SK-N-SH (cell line): ENCODE data around the gene BLOC1S3.

Source experiments
- EZH2phosphoT487 ChIP-seq: fragments of 200-600 bp; sonication (generic); IDR thresholded peaks from 2 replicates; pipeline ENCODE4 v1.6.1; 2017; ENCODE audit warnings: low read depth, mixed run types, mild to moderate bottlenecking, antibody characterized with exemption, moderate library complexity, borderline replicate concordance
- MEF2A ChIP-seq: IDR thresholded peaks from 2 replicates; pipeline ENCODE4 v1.4.0; 2012; ENCODE audit warnings: low read depth, borderline replicate concordance
- POLR2AphosphoS5 ChIP-seq: IDR thresholded peaks from 2 replicates; pipeline ENCODE4 v1.6.1; 2012; ENCODE audit warnings: low read depth, low read length
- RFX5 ChIP-seq: IDR thresholded peaks from 2 replicates; pipeline ENCODE4 v1.6.1; 2012; ENCODE audit warnings: mild to moderate bottlenecking, improper control_type of control experiment, low read length
- SIN3A ChIP-seq: IDR thresholded peaks from 2 replicates; pipeline ENCODE4 v1.6.1; 2012; ENCODE audit warnings: low read depth, mild to moderate bottlenecking, low read length, moderate library complexity, borderline replicate concordance
- TAF1 ChIP-seq: IDR thresholded peaks from 2 replicates; pipeline ENCODE4 v1.6.1; 2012; ENCODE audit warnings: low read depth, mild to moderate bottlenecking, low read length, moderate library complexity, borderline replicate concordance
- TF ChIP-seq, protein P1 (sequence below): IDR thresholded peaks from 2 replicates; pipeline ENCODE4 v1.6.1; 2012; ENCODE audit warnings: mild to moderate bottlenecking, low read depth, low read length, moderate library complexity
- TF ChIP-seq, protein P2 (sequence below): IDR thresholded peaks from 2 replicates; pipeline ENCODE4 v1.4.0; 2012; ENCODE audit warnings: low read depth
- TF ChIP-seq, protein P3 (sequence below): fragments of 200-600 bp; sonication (generic); IDR thresholded peaks from 2 replicates; pipeline ENCODE4 v1.6.1; 2017; ENCODE audit warnings: antibody characterized with exemption, mild to moderate bottlenecking, moderate library complexity

DNA sequence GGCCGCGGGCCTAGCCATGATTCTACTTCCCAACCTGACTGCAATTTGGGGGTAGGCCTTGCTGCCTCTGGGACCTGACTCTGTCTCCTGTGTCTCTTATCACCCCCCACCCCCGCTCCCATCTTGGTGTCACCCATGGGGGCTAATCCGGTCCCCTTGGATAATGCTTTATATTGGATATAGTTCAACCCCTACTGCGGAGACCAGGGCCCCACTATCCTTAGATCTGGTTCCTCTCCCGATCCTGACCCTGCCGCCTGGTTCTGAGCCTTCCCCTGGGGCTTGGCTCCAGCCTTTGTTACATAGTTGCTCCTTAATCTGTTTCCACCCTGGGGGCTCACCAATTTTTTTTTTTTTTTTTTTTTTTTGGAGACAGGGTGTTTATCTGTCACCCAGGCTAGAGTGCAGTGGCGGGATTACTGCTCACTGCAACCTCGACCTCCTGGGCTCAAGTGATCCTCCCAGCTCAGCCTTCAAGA, 1.3 kb downstream of the BLOC1S3 start:
- TF ChIP-seq, protein P1, sequence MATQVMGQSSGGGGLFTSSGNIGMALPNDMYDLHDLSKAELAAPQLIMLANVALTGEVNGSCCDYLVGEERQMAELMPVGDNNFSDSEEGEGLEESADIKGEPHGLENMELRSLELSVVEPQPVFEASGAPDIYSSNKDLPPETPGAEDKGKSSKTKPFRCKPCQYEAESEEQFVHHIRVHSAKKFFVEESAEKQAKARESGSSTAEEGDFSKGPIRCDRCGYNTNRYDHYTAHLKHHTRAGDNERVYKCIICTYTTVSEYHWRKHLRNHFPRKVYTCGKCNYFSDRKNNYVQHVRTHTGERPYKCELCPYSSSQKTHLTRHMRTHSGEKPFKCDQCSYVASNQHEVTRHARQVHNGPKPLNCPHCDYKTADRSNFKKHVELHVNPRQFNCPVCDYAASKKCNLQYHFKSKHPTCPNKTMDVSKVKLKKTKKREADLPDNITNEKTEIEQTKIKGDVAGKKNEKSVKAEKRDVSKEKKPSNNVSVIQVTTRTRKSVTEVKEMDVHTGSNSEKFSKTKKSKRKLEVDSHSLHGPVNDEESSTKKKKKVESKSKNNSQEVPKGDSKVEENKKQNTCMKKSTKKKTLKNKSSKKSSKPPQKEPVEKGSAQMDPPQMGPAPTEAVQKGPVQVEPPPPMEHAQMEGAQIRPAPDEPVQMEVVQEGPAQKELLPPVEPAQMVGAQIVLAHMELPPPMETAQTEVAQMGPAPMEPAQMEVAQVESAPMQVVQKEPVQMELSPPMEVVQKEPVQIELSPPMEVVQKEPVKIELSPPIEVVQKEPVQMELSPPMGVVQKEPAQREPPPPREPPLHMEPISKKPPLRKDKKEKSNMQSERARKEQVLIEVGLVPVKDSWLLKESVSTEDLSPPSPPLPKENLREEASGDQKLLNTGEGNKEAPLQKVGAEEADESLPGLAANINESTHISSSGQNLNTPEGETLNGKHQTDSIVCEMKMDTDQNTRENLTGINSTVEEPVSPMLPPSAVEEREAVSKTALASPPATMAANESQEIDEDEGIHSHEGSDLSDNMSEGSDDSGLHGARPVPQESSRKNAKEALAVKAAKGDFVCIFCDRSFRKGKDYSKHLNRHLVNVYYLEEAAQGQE: no peak
- TF ChIP-seq SIN3A (no peak), MEF2A (no peak), RFX5 (no peak), POLR2AphosphoS5 (no peak), EZH2phosphoT487 (no peak), TAF1 (no peak)
- TF ChIP-seq, protein P2, sequence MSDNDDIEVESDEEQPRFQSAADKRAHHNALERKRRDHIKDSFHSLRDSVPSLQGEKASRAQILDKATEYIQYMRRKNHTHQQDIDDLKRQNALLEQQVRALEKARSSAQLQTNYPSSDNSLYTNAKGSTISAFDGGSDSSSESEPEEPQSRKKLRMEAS: no peak
- TF ChIP-seq, protein P3, sequence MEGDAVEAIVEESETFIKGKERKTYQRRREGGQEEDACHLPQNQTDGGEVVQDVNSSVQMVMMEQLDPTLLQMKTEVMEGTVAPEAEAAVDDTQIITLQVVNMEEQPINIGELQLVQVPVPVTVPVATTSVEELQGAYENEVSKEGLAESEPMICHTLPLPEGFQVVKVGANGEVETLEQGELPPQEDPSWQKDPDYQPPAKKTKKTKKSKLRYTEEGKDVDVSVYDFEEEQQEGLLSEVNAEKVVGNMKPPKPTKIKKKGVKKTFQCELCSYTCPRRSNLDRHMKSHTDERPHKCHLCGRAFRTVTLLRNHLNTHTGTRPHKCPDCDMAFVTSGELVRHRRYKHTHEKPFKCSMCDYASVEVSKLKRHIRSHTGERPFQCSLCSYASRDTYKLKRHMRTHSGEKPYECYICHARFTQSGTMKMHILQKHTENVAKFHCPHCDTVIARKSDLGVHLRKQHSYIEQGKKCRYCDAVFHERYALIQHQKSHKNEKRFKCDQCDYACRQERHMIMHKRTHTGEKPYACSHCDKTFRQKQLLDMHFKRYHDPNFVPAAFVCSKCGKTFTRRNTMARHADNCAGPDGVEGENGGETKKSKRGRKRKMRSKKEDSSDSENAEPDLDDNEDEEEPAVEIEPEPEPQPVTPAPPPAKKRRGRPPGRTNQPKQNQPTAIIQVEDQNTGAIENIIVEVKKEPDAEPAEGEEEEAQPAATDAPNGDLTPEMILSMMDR: no peak
